ENCODE data around the gene MLIP. TPM values are rescaled to one million over a fixed set of nuclear protein-coding genes. Genes with fewer than 3 reads are reported as not detected.
"Not testable (repeated sequence)": the region's sequence is repeated elsewhere in the genome, so short reads cannot be mapped to it uniquely, and the experiment has no call there.

The MLIP gene
- total and polyA plus RNA-seq, 9 donors: 0.05 to 1.2 (median 0.40) TPM; not detected in 4

DNA sequence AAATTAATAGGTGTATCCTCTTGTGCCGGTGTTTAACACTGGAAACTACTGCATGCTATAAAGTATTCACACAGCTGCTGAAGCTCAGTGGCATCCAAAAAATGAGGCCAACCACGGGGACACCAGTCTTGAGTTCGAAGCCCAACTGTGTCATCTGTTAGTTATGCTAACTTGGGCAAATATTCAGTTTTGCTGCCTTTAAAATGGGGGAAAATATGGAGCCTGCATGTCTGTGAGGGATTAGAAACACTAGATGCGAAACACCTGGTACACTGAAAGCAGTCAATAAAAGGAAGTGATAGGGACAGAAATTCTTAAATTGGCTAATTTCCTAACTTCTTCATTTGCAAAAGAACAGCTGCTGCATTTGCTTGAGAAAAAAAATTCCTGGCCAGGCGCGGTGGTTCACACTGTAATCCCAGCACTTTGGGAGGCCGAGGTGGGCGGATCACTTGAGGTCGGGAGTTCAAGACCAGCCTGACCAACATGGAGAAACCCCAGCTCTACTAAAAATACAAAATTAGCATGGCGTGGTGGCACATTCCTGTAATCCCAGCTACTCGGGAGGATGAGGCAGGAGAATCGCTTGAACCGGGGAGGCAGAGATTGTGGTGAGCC, 36.6 kb upstream of the MLIP start:
- Histone ChIP-seq H3K4me1 (ENCODE audit: insufficient read depth) (peaks cover 4% of the 10 kb centered on the region), H3K36me3 (no peaks in the 10 kb centered on the region), H3K27ac (no peak overlapping the region), H3K9me3 (no peaks in the 10 kb centered on the region), H3K4me3 (no peak overlapping the region), H3K27me3 (no peaks in the 10 kb centered on the region)
- WGBS, 3 donors: 13 to 32% (median 19%) methylated on average over 13 of the region's 13 CpGs
- no peak for DNase-seq
- intact Hi-C loops (cut with DNase I): no loop called here
- no peak for TF ChIP-seq POLR2A (IDR thresholded peaks at IDR 0.05)
- TF ChIP-seq EP300 (IDR thresholded peaks at IDR 0.05): no peak
- TF ChIP-seq, protein P1, sequence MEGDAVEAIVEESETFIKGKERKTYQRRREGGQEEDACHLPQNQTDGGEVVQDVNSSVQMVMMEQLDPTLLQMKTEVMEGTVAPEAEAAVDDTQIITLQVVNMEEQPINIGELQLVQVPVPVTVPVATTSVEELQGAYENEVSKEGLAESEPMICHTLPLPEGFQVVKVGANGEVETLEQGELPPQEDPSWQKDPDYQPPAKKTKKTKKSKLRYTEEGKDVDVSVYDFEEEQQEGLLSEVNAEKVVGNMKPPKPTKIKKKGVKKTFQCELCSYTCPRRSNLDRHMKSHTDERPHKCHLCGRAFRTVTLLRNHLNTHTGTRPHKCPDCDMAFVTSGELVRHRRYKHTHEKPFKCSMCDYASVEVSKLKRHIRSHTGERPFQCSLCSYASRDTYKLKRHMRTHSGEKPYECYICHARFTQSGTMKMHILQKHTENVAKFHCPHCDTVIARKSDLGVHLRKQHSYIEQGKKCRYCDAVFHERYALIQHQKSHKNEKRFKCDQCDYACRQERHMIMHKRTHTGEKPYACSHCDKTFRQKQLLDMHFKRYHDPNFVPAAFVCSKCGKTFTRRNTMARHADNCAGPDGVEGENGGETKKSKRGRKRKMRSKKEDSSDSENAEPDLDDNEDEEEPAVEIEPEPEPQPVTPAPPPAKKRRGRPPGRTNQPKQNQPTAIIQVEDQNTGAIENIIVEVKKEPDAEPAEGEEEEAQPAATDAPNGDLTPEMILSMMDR (IDR thresholded peaks at IDR 0.05): no peak

DNA sequence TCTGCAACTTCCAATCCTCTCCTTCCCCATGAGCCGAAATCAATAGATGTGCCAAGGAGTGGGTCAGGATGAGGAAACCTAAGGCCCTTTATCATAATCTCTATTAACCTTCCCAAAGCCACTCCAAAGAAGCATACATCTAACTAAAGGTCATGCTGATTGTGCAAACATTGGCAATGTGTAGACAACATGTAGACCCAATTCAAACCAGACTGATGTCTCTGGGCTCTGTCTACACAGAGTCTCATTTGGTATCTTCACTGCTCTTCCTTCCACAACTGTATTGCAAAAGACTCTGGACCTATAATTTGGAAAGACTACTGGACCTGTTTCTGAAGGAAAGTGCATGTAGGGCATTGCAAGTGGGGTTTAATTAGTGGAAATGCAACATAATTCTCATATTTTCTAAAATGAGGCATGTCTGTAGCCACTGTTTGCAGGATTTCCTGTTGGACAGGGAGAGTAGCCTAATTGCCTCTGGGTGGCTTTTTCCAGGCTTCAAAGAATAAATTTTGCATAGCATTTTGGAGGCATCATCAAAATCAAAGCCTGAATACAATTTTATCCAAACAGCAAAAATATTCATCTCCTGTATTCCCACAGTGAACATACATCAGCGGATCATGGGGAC, 35.0 kb upstream of the MLIP start:
- H3K4me3 ChIP-seq: no peak overlapping the region
- no peaks in the 10 kb centered on the region for H3K9me3 ChIP-seq
- H3K27ac ChIP-seq: no peak overlapping the region
- H3K36me3 ChIP-seq: no peaks in the 10 kb centered on the region
- no peak for DNase-seq
- peaks cover 3% of the 10 kb centered on the region for H3K4me1 ChIP-seq (ENCODE audit: insufficient read depth)
- intact Hi-C loops (cut with DNase I): no loop called here
- no peak for TF ChIP-seq POLR2A (IDR thresholded peaks at IDR 0.05)
- TF ChIP-seq EP300 (IDR thresholded peaks at IDR 0.05): no peak
- TF ChIP-seq, protein P1 (IDR thresholded peaks at IDR 0.05): no peak
- WGBS, 3 donors: 84 to 90% (median 85%) methylated on average over 2 of the region's 2 CpGs
- no peaks in the 10 kb centered on the region for H3K27me3 ChIP-seq

DNA sequence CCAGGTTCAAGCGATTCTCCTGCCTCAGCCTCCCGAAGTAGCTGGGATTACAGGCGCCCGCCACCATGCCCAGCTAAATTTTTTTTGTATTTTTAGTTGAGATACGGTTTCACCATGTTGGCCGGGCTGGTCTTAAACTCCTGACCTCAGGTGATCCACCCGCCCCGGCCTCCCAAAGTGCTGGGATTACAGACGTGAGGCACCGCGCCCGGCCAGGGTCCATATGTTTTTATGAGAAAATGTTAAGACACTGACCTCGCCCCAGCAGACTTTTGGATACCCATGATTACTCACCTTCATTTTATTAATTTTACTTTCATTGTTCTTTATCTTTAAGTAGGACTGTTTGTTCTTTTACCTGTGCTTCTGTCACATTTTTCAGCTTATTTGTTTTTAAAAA, 29.7 kb upstream of the MLIP start:
- H3K4me1 ChIP-seq (ENCODE audit: insufficient read depth); H3K4me3 ChIP-seq; H3K27ac ChIP-seq; DNase-seq; intact Hi-C loops (cut with DNase I); H3K9me3 ChIP-seq; H3K27me3 ChIP-seq; H3K36me3 ChIP-seq: not testable (repeated sequence)
- WGBS, 3 donors: 92 to 96% (median 95%) methylated on average over 13 of the region's 13 CpGs

DNA sequence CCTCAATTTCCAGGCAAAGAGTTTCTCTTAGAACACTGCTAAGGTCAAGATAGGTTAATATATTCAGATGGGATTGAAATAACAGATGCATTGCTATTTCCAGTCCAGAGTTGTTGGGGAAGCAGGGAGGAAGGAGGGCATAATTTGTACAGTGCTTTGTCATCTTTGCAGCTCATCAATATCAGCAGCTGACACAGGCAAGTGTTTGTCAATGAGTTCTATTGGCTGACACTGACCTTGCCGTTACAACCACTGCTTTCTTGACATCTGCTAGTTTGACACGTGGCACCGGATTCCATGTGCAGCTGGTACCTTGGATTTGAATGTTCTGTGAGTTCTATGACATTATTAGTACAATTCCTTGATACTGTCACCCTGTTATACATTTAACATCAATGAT, 28.0 kb upstream of the MLIP start:
- Histone ChIP-seq H3K36me3 (no peaks in the 10 kb centered on the region), H3K27ac (no peak overlapping the region), H3K9me3 (no peaks in the 10 kb centered on the region), H3K27me3 (no peaks in the 10 kb centered on the region), H3K4me3 (no peak overlapping the region), H3K4me1 (ENCODE audit: insufficient read depth) (no peaks in the 10 kb centered on the region)
- intact Hi-C loops (cut with DNase I): no loop called here
- TF ChIP-seq POLR2A (IDR thresholded peaks at IDR 0.05): no peak
- TF ChIP-seq, protein P1 (IDR thresholded peaks at IDR 0.05): no peak
- TF ChIP-seq EP300 (IDR thresholded peaks at IDR 0.05): no peak
- 77 to 89% (median 88%) methylated on average over 3 of the region's 3 CpGs for WGBS, 3 donors
- no peak for DNase-seq

DNA sequence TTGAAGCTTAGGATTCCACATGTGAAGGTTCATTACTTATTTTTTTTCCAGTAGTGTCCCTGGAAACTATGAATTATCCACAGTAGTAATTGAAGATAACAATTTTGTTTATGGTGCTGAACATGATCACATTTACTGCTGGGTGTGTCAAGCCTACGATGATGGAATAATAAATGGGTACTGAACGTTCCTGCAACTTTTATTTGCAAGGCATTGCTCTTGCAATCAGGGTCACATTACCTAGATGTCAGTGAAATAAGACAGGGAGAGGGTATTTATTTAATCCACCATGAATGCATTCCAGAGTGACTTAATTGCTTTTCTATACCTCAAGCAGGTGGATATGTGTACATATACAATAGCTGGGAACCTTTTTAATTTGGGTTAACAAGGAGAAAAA, 27.0 kb upstream of the MLIP start:
- Histone ChIP-seq H3K27me3 (no peaks in the 10 kb centered on the region), H3K36me3 (no peaks in the 10 kb centered on the region), H3K4me3 (no peak overlapping the region), H3K4me1 (ENCODE audit: insufficient read depth) (no peaks in the 10 kb centered on the region), H3K27ac (no peak overlapping the region), H3K9me3 (no peaks in the 10 kb centered on the region)
- DNase-seq: no peak
- intact Hi-C loops (cut with DNase I): no loop called here
- TF ChIP-seq POLR2A (IDR thresholded peaks at IDR 0.05) (no peak), EP300 (IDR thresholded peaks at IDR 0.05) (no peak)
- TF ChIP-seq, protein P1 (IDR thresholded peaks at IDR 0.05): no peak
- 57 to 70% (median 58%) methylated on average over 2 of the region's 2 CpGs for WGBS, 3 donors
